Endodermal cell (in vitro differentiated cells): ENCODE measurements around the gene UNC13B. TPM values are rescaled to one million over a fixed set of nuclear protein-coding genes. Genes with fewer than 3 reads are reported as not detected.
A peak's percentile ranks its signal among the peaks of the same experiment; 100 is the strongest.
"Not testable (repeated sequence)": the region's sequence is repeated elsewhere in the genome, so short reads cannot be mapped to it uniquely, and the experiment has no call there.

Source experiments
- DNase-seq: peaks from one replicate; pipeline ENCODE4 v3.0.0-alpha.2; 2017
- H3K27ac ChIP-seq: 2 replicates; pipeline ENCODE4 v1.5.1; 2013; ENCODE audit warnings: mild to moderate bottlenecking, low read depth, low read length, moderate library complexity
- H3K27me3 ChIP-seq: 2 replicates; pipeline ENCODE4 v1.6.1; 2013; ENCODE audit warnings: mild to moderate bottlenecking, low read length, moderate library complexity; ENCODE audit not compliant: insufficient read depth, control insufficient read depth, poor library complexity, severe bottlenecking
- H3K36me3 ChIP-seq: 2 replicates; pipeline ENCODE4 v1.7.0; 2013; ENCODE audit warnings: mild to moderate bottlenecking, low read length, moderate library complexity; ENCODE audit not compliant: control insufficient read depth, insufficient read depth
- H3K4me1 ChIP-seq: one replicate; pipeline ENCODE4 v1.7.0; 2013; ENCODE audit warnings: low read length; ENCODE audit not compliant: control insufficient read depth, insufficient read depth
- H3K4me3 ChIP-seq: 2 replicates; pipeline ENCODE4 v1.5.1; 2013; ENCODE audit warnings: mild to moderate bottlenecking, low read length, moderate library complexity
- H3K9ac ChIP-seq: 2 replicates; pipeline ENCODE4 v1.6.1; 2013; ENCODE audit warnings: mild to moderate bottlenecking, low read length, moderate library complexity; ENCODE audit not compliant: poor library complexity, severe bottlenecking; ENCODE audit errors: extremely low read depth
- H3K9me3 ChIP-seq: 2 replicates; pipeline ENCODE4 v1.6.1; 2013; ENCODE audit warnings: mild to moderate bottlenecking, low read length, moderate library complexity; ENCODE audit not compliant: control insufficient read depth
- H3K27ac Mint-ChIP-seq: 2 replicates; pipeline ENCODE4 v1.8.0; 2020; ENCODE audit warnings: mixed read lengths
- H3K27me3 Mint-ChIP-seq: 2 replicates; pipeline ENCODE4 v1.8.0; 2021; ENCODE audit warnings: mild to moderate bottlenecking, mixed read lengths; ENCODE audit not compliant: insufficient read depth
- H3K36me3 Mint-ChIP-seq: 2 replicates; pipeline ENCODE4 v1.8.0; 2020; ENCODE audit warnings: low read depth, mixed read lengths
- H3K4me1 Mint-ChIP-seq: 2 replicates; pipeline ENCODE4 v1.8.0; 2020; ENCODE audit warnings: mixed read lengths
- H3K4me3 Mint-ChIP-seq: 2 replicates; pipeline ENCODE4 v1.8.0; 2020; ENCODE audit warnings: mild to moderate bottlenecking, moderate library complexity, mixed read lengths
- H3K9me3 Mint-ChIP-seq: 2 replicates; pipeline ENCODE4 v1.8.0; 2020; ENCODE audit warnings: mild to moderate bottlenecking, mixed read lengths
- whole genome bisulfite sequencing, 2 experiments: methylation state at CpG; one replicate each; pipeline versions ENCODE4 v1.1.5 to v1.1.7; 2013; ENCODE audit warnings: missing lambda C conversion rate in 2 of 2, mixed read lengths in 1 of 2; ENCODE audit not compliant: insufficient coverage in 1 of 2, insufficient read length in 1 of 2; 5-methylcytosine and 5-hydroxymethylcytosine counted together
- total RNA-seq, 2 donors: library from RNA; stranded (reverse); fragmentation: NEBNext Ultra II Directional in 1 of 2; extraction: Animal tissue kit (Norgen Biotek cat#: 25700) in 1 of 2; gene quantifications; 2 replicates in 1 of 2; 3 replicates in 1 of 2; pipeline ENCODE4 v1.2.1, GENCODE V29; 2021
- TF ChIP-seq, protein P1 (sequence below): fragments of 200-600 bp; sonication (generic); conservative IDR thresholded peaks from 2 replicates; pipeline ENCODE4 v1.5.0; 2021; ENCODE audit warnings: antibody characterized with exemption, mild to moderate bottlenecking

UNC13B gene
- total RNA-seq, 2 donors from 2014 or later: 53.9 to 57.2 TPM

GRCh38 chr9:35180801-35181200 lies 19.0 kb downstream of the UNC13B start:
- H3K9me3 ChIP-seq: peaks cover 49% of the 10 kb centered on the region
- DNase-seq: no peak
- H3K9me3 Mint-ChIP-seq: peaks cover 56% of the 10 kb centered on the region
- no peaks in the 10 kb centered on the region for H3K4me1 Mint-ChIP-seq
- no peak overlapping the region for H3K9ac ChIP-seq
- no peaks in the 10 kb centered on the region for H3K4me1 ChIP-seq
- no peak overlapping the region for H3K27ac Mint-ChIP-seq
- TF ChIP-seq, protein P1, sequence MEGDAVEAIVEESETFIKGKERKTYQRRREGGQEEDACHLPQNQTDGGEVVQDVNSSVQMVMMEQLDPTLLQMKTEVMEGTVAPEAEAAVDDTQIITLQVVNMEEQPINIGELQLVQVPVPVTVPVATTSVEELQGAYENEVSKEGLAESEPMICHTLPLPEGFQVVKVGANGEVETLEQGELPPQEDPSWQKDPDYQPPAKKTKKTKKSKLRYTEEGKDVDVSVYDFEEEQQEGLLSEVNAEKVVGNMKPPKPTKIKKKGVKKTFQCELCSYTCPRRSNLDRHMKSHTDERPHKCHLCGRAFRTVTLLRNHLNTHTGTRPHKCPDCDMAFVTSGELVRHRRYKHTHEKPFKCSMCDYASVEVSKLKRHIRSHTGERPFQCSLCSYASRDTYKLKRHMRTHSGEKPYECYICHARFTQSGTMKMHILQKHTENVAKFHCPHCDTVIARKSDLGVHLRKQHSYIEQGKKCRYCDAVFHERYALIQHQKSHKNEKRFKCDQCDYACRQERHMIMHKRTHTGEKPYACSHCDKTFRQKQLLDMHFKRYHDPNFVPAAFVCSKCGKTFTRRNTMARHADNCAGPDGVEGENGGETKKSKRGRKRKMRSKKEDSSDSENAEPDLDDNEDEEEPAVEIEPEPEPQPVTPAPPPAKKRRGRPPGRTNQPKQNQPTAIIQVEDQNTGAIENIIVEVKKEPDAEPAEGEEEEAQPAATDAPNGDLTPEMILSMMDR: no peak
- H3K27ac ChIP-seq: no peak overlapping the region
- H3K27me3 ChIP-seq: no peaks in the 10 kb centered on the region
- peaks cover 24% of the 10 kb centered on the region for H3K36me3 Mint-ChIP-seq
- peaks cover 5% of the 10 kb centered on the region for H3K36me3 ChIP-seq
- 94 to 100% methylated on average over 2 of the region's 2 CpGs for WGBS, 2 experiments
- peak overlapping the region; percentile 7 for H3K4me3 ChIP-seq
- H3K4me3 Mint-ChIP-seq: no peak overlapping the region
- H3K27me3 Mint-ChIP-seq: no peaks in the 10 kb centered on the region

GRCh38 chr9:35182401-35182800 lies 20.6 kb downstream of the UNC13B start:
- not testable (repeated sequence) for H3K27ac Mint-ChIP-seq, H3K4me1 ChIP-seq, H3K9ac ChIP-seq, H3K4me3 Mint-ChIP-seq, H3K36me3 ChIP-seq, H3K27me3 ChIP-seq, H3K27me3 Mint-ChIP-seq, H3K4me1 Mint-ChIP-seq, H3K27ac ChIP-seq, DNase-seq
- WGBS, 2 experiments: 60% methylated on average over 1 of the region's 3 CpGs; no CpG with 5 or more reads in 1 of the 2 experiments
- H3K36me3 Mint-ChIP-seq: peaks cover 34% of the 10 kb centered on the region
- H3K9me3 Mint-ChIP-seq: peaks cover 71% of the 10 kb centered on the region
- peak overlapping the region; percentile 59 for H3K4me3 ChIP-seq
- H3K9me3 ChIP-seq: peaks cover 63% of the 10 kb centered on the region

- H3K9ac ChIP-seq, H3K4me1 ChIP-seq, H3K27me3 ChIP-seq, H3K27ac ChIP-seq, H3K4me3 Mint-ChIP-seq, H3K27me3 Mint-ChIP-seq, H3K36me3 ChIP-seq, H3K27ac Mint-ChIP-seq, H3K4me3 ChIP-seq, H3K4me1 Mint-ChIP-seq, DNase-seq: not testable (repeated sequence)
- Mint-ChIP-seq H3K9me3 (peaks cover 75% of the 10 kb centered on the region), H3K36me3 (peaks cover 33% of the 10 kb centered on the region)
- peaks cover 65% of the 10 kb centered on the region for H3K9me3 ChIP-seq
- WGBS, 2 experiments: 95 to 100% methylated on average over 1 to 55 of the region's 56 CpGs
Observed at GRCh38 chr9:35182996-35183754, 21.4 kb downstream of the UNC13B start.

DNA sequence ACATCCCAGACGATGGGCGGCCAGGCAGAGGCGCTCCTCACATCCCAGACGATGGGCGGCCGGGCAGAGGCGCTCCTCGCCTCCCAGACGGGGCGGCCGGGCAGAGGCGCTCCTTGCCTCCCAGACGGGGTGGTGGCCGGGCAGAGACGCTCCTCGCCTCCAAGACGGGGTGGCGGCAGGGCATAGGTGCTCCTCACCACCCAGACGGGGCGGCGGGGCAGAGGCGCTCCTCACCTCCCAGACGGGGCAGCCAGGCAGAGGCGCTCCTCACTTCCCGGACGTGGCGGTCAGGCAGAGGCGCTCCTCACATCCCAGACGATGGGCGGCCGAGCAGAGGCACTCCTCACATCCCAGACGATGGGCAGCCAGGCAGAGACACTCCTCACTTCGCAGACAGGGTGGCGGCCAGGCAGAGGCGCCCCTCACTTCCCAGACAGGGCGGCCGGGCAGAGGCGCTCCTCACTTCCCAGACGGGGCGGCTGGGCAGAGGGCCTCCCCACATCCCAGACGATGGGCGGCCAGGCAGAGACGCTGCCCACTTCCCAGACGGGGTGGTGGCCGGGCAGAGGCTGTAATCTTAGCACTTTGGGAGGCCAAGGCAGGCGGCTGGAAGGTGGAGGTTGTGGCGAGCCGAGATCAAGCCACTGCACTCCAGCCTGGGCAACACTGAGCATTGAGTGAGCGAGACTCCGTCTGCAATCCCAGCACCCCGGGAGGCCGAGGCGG lies 22.1 kb downstream of the UNC13B start:
- 94 to 97% methylated on average over 35 to 53 of the region's 53 CpGs for WGBS, 2 experiments
- H3K4me1 Mint-ChIP-seq, H3K9ac ChIP-seq, H3K27ac Mint-ChIP-seq, H3K4me1 ChIP-seq, DNase-seq, H3K4me3 ChIP-seq, H3K36me3 ChIP-seq, H3K4me3 Mint-ChIP-seq, H3K27me3 ChIP-seq, H3K27me3 Mint-ChIP-seq, H3K27ac ChIP-seq: not testable (repeated sequence)
- H3K36me3 Mint-ChIP-seq: peaks cover 36% of the 10 kb centered on the region
- H3K9me3 ChIP-seq: peaks cover 73% of the 10 kb centered on the region
- H3K9me3 Mint-ChIP-seq: peaks cover 80% of the 10 kb centered on the region
